ENCODE measurements around the gene KIF18B. TPM values are rescaled to one million over a fixed set of nuclear protein-coding genes. Genes with fewer than 3 reads are reported as not detected.

KIF18B gene
- total RNA-seq, 1 donor from 2014 or later, result not detected

GRCh38 chr17:44960691-44961090 lies 13.1 kb upstream of the KIF18B start:
- TF ChIP-seq, protein P1, sequence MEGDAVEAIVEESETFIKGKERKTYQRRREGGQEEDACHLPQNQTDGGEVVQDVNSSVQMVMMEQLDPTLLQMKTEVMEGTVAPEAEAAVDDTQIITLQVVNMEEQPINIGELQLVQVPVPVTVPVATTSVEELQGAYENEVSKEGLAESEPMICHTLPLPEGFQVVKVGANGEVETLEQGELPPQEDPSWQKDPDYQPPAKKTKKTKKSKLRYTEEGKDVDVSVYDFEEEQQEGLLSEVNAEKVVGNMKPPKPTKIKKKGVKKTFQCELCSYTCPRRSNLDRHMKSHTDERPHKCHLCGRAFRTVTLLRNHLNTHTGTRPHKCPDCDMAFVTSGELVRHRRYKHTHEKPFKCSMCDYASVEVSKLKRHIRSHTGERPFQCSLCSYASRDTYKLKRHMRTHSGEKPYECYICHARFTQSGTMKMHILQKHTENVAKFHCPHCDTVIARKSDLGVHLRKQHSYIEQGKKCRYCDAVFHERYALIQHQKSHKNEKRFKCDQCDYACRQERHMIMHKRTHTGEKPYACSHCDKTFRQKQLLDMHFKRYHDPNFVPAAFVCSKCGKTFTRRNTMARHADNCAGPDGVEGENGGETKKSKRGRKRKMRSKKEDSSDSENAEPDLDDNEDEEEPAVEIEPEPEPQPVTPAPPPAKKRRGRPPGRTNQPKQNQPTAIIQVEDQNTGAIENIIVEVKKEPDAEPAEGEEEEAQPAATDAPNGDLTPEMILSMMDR (IDR thresholded peaks at IDR 0.05; ENCODE audit: insufficient read depth, low read length, severe bottlenecking), result no peak
- peak; percentile 13 for FAIRE-seq
- Histone ChIP-seq H3K36me3 (ENCODE audit: control insufficient read depth, insufficient read depth, low read length) (no peaks in the 10 kb centered on the region), H3K27me3 (ENCODE audit: control insufficient read depth, insufficient read depth, low read length) (peaks cover 5% of the 10 kb centered on the region), H3K4me3 (ENCODE audit: low read depth, low read length) (no peak overlapping the region)
- no peak for DNase-seq (ENCODE audit: low read depth)

GRCh38 chr17:44959821-44960531 lies 12.4 kb upstream of the KIF18B start:
- peaks cover 4% of the 10 kb centered on the region for H3K27me3 ChIP-seq (ENCODE audit: control insufficient read depth, insufficient read depth, low read length)

DNA sequence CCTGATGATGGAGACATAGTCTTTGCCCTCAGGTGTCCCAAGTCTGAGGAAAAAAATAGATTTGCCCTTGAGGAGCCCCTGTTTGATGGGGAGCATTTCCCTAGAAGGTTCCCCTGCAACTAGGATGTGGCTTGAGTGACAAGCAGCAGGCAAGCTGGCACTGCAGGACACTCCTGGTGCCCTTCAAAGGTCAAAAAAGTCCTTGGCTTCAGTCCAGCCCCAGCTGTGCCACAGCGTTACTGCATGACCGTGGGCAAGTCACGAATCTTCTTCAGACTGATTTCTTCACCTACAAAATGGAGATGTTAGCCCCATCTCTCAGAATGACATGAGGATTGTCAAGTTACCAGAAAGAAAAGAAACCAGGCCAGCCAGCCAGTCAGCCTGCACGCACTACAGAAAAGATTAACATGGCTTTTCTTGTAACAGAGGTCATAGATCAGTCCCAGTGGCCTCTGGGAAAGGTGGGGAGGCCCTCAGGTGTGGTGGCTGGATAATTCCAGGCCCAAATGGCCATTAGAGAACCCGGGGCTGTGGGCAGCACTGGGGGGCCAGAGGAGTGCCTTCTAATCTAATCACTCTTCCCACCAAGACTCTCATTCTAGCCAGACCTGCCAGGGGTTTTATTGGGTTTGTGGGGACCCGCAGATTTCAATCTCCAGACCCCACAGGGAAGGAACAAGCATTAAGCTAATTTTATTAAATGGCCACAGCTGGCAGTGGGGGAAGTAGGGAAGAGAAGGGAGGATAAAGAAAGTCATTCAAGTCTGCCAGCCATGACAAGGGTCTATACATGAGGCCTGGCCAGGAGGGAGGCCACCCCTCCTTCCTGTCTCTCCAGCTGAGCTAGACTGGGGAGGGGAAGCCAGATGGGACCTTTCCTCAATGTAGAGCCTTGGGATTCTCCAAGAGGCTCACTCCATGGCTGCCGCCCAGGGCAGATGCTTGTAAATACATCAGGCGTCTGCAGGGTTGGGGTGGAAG lies 9.7 kb upstream of the KIF18B start:
- no peak for FAIRE-seq
- peaks cover 4% of the 10 kb centered on the region for H3K27me3 ChIP-seq (ENCODE audit: control insufficient read depth, insufficient read depth, low read length)
- no peak overlapping the region for H3K4me3 ChIP-seq (ENCODE audit: low read depth, low read length)
- TF ChIP-seq, protein P1 (IDR thresholded peaks at IDR 0.05; ENCODE audit: insufficient read depth, low read length, severe bottlenecking), result no peak
- DNase-seq (ENCODE audit: low read depth), result no peak
- no peaks in the 10 kb centered on the region for H3K36me3 ChIP-seq (ENCODE audit: control insufficient read depth, insufficient read depth, low read length)

More at GRCh38 chr17:44959821-44960531, 12.4 kb upstream of the KIF18B start:
- H3K4me3 ChIP-seq (ENCODE audit: low read depth, low read length), result no peak overlapping the region
- no peaks in the 10 kb centered on the region for H3K36me3 ChIP-seq (ENCODE audit: control insufficient read depth, insufficient read depth, low read length)
- FAIRE-seq (no peak), DNase-seq (ENCODE audit: low read depth) (no peak)
- TF ChIP-seq, protein P1 (IDR thresholded peaks at IDR 0.05; ENCODE audit: insufficient read depth, low read length, severe bottlenecking), result no peak

- TF ChIP-seq, protein P1 (IDR thresholded peaks at IDR 0.05; ENCODE audit: insufficient read depth, low read length, severe bottlenecking), result no peak
- Histone ChIP-seq H3K36me3 (ENCODE audit: control insufficient read depth, insufficient read depth, low read length) (no peaks in the 10 kb centered on the region), H3K27me3 (ENCODE audit: control insufficient read depth, insufficient read depth, low read length) (peaks cover 4% of the 10 kb centered on the region), H3K4me3 (ENCODE audit: low read depth, low read length) (no peak overlapping the region)
- FAIRE-seq, result no peak
- no peak for DNase-seq (ENCODE audit: low read depth)
Measured at GRCh38 chr17:44955674-44956425, 8.3 kb upstream of the KIF18B start.

DNA sequence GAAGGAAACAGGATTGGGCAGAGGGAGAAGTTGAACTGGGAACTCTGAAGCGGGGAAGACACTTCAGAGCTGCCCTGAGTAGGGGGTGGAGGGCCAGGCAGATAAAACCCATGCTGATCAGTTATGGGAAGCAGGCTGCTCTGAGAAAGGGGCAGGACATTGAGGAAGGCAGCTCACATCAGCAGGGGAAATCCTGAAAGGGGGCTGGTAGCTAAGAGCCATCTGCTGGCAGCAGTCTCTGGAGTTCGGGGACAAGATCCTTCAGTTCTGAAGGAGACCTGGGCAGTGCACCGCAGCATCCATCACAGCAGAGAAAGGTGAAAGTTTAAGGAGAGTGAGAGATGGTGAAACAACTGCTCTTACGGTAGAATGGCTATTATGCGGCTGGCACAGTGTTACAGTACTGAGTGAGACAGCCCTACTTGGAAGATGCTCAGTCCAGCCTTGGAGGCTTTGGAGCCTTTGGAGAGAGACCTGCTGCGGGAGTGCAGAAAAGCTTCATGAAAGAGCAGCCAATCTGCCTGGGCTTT lies 5.4 kb upstream of the KIF18B start:
- DNase-seq (ENCODE audit: low read depth), result no peak
- TF ChIP-seq, protein P1 (IDR thresholded peaks at IDR 0.05; ENCODE audit: insufficient read depth, low read length, severe bottlenecking), result no peak
- H3K27me3 ChIP-seq (ENCODE audit: control insufficient read depth, insufficient read depth, low read length), result peaks cover 2% of the 10 kb centered on the region
- no peak overlapping the region for H3K4me3 ChIP-seq (ENCODE audit: low read depth, low read length)
- no peaks in the 10 kb centered on the region for H3K36me3 ChIP-seq (ENCODE audit: control insufficient read depth, insufficient read depth, low read length)
- no peak for FAIRE-seq

Data from bronchial epithelial cell (primary cell).